Measurements from ENCODE around the gene CDKAL1. TPM values are rescaled to one million over a fixed set of nuclear protein-coding genes. Genes with fewer than 3 reads are reported as not detected.

CDKAL1 gene
- total and polyA plus RNA-seq, 2 of the 8 experiments (the other 6 are each of a cell fraction or from before 2014, with no cell fraction given), result 8.4 to 24.6 TPM

DNA sequence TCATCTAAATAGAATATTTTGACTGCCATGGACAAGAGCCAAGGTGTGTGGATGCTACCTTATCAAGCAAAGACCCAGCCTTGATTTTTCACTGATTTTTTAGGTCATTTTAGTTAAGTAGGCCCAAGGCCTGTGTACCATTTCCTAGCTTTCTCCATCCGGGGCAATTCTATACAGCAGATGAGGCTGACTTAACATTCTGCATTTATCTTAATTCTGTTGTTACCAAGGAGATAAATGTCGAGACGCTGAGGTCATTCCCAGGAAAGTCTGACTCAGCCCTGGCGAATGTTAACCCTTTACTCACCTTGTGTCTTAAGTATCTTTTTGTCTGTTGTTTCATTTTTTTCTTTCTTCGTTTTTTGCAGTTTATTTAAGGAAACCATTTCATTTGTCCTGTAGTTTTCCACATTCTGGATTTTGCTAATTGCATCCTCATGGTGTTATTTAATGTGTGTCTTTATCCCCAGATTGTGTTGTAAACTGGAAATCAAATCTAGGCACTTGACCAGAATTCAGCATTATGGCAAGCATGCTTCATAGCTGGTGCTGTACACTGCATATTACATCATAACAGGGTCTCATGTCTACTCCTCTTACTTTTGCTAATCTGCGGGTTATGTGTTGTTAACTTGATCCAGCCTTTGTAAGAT lies 277.0 kb downstream of the CDKAL1 start:
- Histone ChIP-seq H3K23me2 (ENCODE audit: low read depth, low read length) (no peaks in the 10 kb centered on the region; the same call in 1 of the 2 replicates), H2BK15ac (ENCODE audit: low read length) (no peak overlapping the region), H3K4ac (replicated peaks; ENCODE audit: insufficient read length, low read depth, low read length) (no peak overlapping the region), H3K14ac (ENCODE audit: insufficient read length) (no peak overlapping the region), H2BK20ac (ENCODE audit: low read length) (no peak overlapping the region), H3K4me1 (replicated peaks in 1 of 4; ENCODE audit: control insufficient read depth in 3 of 4, insufficient read depth in 4 of 4, low read length in 3 of 4) (peaks cover 0 to 11% (median 9%) of the 10 kb centered on the region in 4 experiments; a peak in 4 of 7 replicates), H2AK5ac (ENCODE audit: low read depth, low read length) (no peak overlapping the region; the same call in 1 of the 2 replicates), H2BK5ac (ENCODE audit: low read depth, low read length) (peak overlapping the region; percentile 45), H2AFZ (ENCODE audit: low read length) (no peak overlapping the region), H3K4me3 (ENCODE audit: extremely low read depth in 1 of 4, insufficient read depth in 2 of 4, low read depth in 3 of 4, low read length in 4 of 4) (peak overlapping the region in 2 of 4 experiments; percentile 2 to 12; a peak in 1 of 8 replicates), H4K20me1 (replicated peaks in 1 of 2; ENCODE audit: control insufficient read depth in 1 of 2, insufficient read depth in 2 of 2, low read length in 2 of 2) (no peaks in the 10 kb centered on the region), H2BK12ac (ENCODE audit: low read depth, low read length) (peak overlapping the region; percentile 41; the same call in 1 of the 2 replicates), H3K27ac (ENCODE audit: low read depth, low read length) (peak overlapping the region; percentile 65; the same call in 1 of the 2 replicates), H4K5ac (ENCODE audit: insufficient read length, low read depth, low read length) (peak overlapping the region; percentile 9), H3K36me3 (ENCODE audit: control insufficient read depth in 2 of 4, insufficient read depth in 4 of 4, low read length in 3 of 4) (no peaks in the 10 kb centered on the region; a peak in 1 of 8 replicates), H3K79me2 (ENCODE audit: control insufficient read depth in 1 of 2, insufficient read depth in 2 of 2, low read length in 2 of 2) (no peaks in the 10 kb centered on the region), H4K8ac (ENCODE audit: extremely low read depth, insufficient read depth, low read length) (no peak overlapping the region), H3K79me1 (ENCODE audit: low read depth, low read length) (no peaks in the 10 kb centered on the region), H3K4me2 (ENCODE audit: insufficient read depth in 1 of 2, low read depth in 2 of 2, low read length in 2 of 2) (peak overlapping the region; percentile 2 to 54; a peak in 3 of 4 replicates), H2BK120ac (replicated peaks; ENCODE audit: low read depth, low read length) (peak overlapping the region; percentile 90), H3K9me3 (ENCODE audit: insufficient read depth in 2 of 2, low read depth in 1 of 2, low read length in 1 of 2) (peaks cover 0 to 6% of the 10 kb centered on the region in 2 experiments; a peak in 1 of 4 replicates), H3K9ac (replicated peaks in 1 of 4; ENCODE audit: extremely low read depth in 1 of 4, low read depth in 3 of 4, low read length in 3 of 4) (no peak overlapping the region), H3K23ac (ENCODE audit: insufficient read length) (no peak overlapping the region), H3K27me3 (replicated peaks in 1 of 4; ENCODE audit: control insufficient read depth in 3 of 4, extremely low read depth in 1 of 4, insufficient read depth in 3 of 4, low read length in 3 of 4) (no peaks in the 10 kb centered on the region), H3K18ac (ENCODE audit: extremely low read depth, low read length) (0 out of 2 replicates have a peak overlapping the region, but pooled peaks have one; percentile 19), H3K56ac (replicated peaks; ENCODE audit: insufficient read length, low read depth, low read length) (no peak overlapping the region), H4K91ac (replicated peaks; ENCODE audit: insufficient read length, low read length) (peak overlapping the region; percentile 86)
- 4% methylated on average over 6 of the region's 6 CpGs; no CpG with 5 or more reads in 1 of the 2 experiments for WGBS, 2 experiments (ENCODE audit: extremely low coverage in 1 of 2, insufficient coverage in 1 of 2, insufficient read length in 1 of 2, insufficient replicate concordance in 2 of 2, low coverage in 1 of 2, low lambda C conversion rate in 2 of 2, missing lambda C conversion rate in 1 of 2)
- DNase-seq (ENCODE audit: low read depth in 1 of 2, low spot score in 2 of 2), result peak in 1 of 2 experiments; percentile 80
- POLR2A ChIA-PET (ENCODE audit: partially characterized antibody), result interaction anchor here (0.8 to 1.0 kb wide), 2 partner anchors 16 to 39 kb away, joined by 3 to 5 read pairs; no protein-coding TSS in a partner anchor
- FAIRE-seq, result peak; percentile 88
- CTCF ChIA-PET (ENCODE audit: partially characterized antibody), result interaction anchor here (0.7 to 1.5 kb wide), 3 partner anchors 15 to 681 kb away, joined by 3 to 5 read pairs (median 4); no protein-coding TSS in a partner anchor
- TF ChIP-seq MAFK (IDR thresholded peaks at IDR 0.05; ENCODE audit: low read depth, low read length) (peak; percentile 90), BACH1 (IDR thresholded peaks at IDR 0.05; ENCODE audit: low read length) (peak; percentile 98), CEBPB (IDR thresholded peaks at IDR 0.05; ENCODE audit: low read depth, low read length) (no peak), JUND (IDR thresholded peaks at IDR 0.05; ENCODE audit: low read length) (peak; percentile 100), CHD1 (IDR thresholded peaks at IDR 0.05; ENCODE audit: low read depth, low read length) (no peak), TAF1 (IDR thresholded peaks at IDR 0.05; ENCODE audit: low read depth, low read length) (no peak), EP300 (IDR thresholded peaks at IDR 0.05; ENCODE audit: borderline replicate concordance in 1 of 2, low read depth in 2 of 2, low read length in 2 of 2) (peak in 1 of 2 experiments; percentile 63; a peak in 1 of 3 replicates), CREB1 (IDR thresholded peaks at IDR 0.05) (0 out of 2 replicates have a peak, but pooled peaks have one; percentile 32)
- TF ChIP-seq, protein P1, sequence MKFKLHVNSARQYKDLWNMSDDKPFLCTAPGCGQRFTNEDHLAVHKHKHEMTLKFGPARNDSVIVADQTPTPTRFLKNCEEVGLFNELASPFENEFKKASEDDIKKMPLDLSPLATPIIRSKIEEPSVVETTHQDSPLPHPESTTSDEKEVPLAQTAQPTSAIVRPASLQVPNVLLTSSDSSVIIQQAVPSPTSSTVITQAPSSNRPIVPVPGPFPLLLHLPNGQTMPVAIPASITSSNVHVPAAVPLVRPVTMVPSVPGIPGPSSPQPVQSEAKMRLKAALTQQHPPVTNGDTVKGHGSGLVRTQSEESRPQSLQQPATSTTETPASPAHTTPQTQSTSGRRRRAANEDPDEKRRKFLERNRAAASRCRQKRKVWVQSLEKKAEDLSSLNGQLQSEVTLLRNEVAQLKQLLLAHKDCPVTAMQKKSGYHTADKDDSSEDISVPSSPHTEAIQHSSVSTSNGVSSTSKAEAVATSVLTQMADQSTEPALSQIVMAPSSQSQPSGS (IDR thresholded peaks at IDR 0.05; ENCODE audit: low read length), result peak; percentile 97
- TF ChIP-seq, protein P2, sequence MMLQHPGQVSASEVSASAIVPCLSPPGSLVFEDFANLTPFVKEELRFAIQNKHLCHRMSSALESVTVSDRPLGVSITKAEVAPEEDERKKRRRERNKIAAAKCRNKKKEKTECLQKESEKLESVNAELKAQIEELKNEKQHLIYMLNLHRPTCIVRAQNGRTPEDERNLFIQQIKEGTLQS (IDR thresholded peaks at IDR 0.05; ENCODE audit: insufficient read depth, low read depth, low read length), result peak; percentile 79

All from H1 (cell line).